DMS153 treated with DMSO at 0.1 percent for 48 hours (cell line): ENCODE measurements around the gene SUFU.

Source experiments
- DNase-seq: peaks from one replicate; lab custom pipeline; 2025; ENCODE audit not compliant: unreplicated experiment; lab: John Stamatoyannopoulos, UW

The SUFU gene

GRCh38 chr10:102668326-102669107 is 164.7 kb downstream of the SUFU start:
- DNase-seq, result no peak

- DNase-seq, result no peak
Measured at GRCh38 chr10:102669206-102670064, 165.7 kb downstream of the SUFU start.

GRCh38 chr10:102670065-102670670 is 166.4 kb downstream of the SUFU start:
- no peak for DNase-seq

- no peak for DNase-seq
Measured at GRCh38 chr10:102670871-102671434, 167.2 kb downstream of the SUFU start.

- DNase-seq, result no peak
Measured at GRCh38 chr10:102673236-102673818, 169.6 kb downstream of the SUFU start.

GRCh38 chr10:102673819-102674511 is 170.2 kb downstream of the SUFU start:
- DNase-seq, result peak; percentile 34

GRCh38 chr10:102674566-102674965 is 170.8 kb downstream of the SUFU start:
- no peak for DNase-seq

GRCh38 chr10:102675011-102675665 is 171.4 kb downstream of the SUFU start:
- DNase-seq, result no peak

- DNase-seq, result no peak
Measured at GRCh38 chr10:102675666-102676533, 172.1 kb downstream of the SUFU start.

GRCh38 chr10:102676534-102677315 is 173.0 kb downstream of the SUFU start:
- no peak for DNase-seq

- no peak for DNase-seq
Measured at GRCh38 chr10:102677331-102678067, 173.7 kb downstream of the SUFU start.

GRCh38 chr10:102678068-102678400 is 174.3 kb downstream of the SUFU start:
- no peak for DNase-seq

- DNase-seq, result peak; percentile 66
Measured at GRCh38 chr10:102678842-102679289, 175.1 kb downstream of the SUFU start.

- no peak for DNase-seq
Measured at GRCh38 chr10:102679596-102679995, 175.8 kb downstream of the SUFU start.

- DNase-seq, result no peak
Measured at GRCh38 chr10:102681696-102682095, 177.9 kb downstream of the SUFU start.

GRCh38 chr10:102682416-102682815 is 178.6 kb downstream of the SUFU start:
- no peak for DNase-seq

GRCh38 chr10:102682981-102683380 is 179.2 kb downstream of the SUFU start:
- DNase-seq, result no peak
